ENCODE results near the gene ZNF749. TPM values are rescaled to one million over a fixed set of nuclear protein-coding genes. Genes with fewer than 3 reads are reported as not detected.

The ZNF749 gene
- total and polyA plus RNA-seq, 2 of the 8 experiments (the other 6 are each of a cell fraction or from before 2014, with no cell fraction given) = 15.2 to 24.4 TPM

DNA sequence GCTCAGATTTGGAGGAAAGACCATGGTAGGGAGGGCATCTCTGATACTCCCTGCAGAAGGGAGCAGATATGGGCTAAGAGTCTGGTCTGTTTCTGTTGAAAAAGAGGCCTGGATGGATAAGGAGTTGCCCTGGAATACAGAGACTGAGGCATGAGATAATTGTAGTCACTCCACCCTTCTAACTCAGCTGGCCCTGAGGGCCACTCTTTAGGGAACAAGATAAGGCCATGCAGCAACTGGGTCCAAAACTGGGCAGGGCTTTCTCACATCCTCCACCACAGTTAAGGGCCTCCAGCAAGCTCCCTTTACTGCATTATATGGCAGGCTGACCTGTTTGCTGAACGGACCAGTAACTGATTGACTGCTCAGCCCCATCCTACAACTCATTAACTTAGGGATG, 1.3 kb downstream of the ZNF749 start (continued):
- TF ChIP-seq, protein P1, sequence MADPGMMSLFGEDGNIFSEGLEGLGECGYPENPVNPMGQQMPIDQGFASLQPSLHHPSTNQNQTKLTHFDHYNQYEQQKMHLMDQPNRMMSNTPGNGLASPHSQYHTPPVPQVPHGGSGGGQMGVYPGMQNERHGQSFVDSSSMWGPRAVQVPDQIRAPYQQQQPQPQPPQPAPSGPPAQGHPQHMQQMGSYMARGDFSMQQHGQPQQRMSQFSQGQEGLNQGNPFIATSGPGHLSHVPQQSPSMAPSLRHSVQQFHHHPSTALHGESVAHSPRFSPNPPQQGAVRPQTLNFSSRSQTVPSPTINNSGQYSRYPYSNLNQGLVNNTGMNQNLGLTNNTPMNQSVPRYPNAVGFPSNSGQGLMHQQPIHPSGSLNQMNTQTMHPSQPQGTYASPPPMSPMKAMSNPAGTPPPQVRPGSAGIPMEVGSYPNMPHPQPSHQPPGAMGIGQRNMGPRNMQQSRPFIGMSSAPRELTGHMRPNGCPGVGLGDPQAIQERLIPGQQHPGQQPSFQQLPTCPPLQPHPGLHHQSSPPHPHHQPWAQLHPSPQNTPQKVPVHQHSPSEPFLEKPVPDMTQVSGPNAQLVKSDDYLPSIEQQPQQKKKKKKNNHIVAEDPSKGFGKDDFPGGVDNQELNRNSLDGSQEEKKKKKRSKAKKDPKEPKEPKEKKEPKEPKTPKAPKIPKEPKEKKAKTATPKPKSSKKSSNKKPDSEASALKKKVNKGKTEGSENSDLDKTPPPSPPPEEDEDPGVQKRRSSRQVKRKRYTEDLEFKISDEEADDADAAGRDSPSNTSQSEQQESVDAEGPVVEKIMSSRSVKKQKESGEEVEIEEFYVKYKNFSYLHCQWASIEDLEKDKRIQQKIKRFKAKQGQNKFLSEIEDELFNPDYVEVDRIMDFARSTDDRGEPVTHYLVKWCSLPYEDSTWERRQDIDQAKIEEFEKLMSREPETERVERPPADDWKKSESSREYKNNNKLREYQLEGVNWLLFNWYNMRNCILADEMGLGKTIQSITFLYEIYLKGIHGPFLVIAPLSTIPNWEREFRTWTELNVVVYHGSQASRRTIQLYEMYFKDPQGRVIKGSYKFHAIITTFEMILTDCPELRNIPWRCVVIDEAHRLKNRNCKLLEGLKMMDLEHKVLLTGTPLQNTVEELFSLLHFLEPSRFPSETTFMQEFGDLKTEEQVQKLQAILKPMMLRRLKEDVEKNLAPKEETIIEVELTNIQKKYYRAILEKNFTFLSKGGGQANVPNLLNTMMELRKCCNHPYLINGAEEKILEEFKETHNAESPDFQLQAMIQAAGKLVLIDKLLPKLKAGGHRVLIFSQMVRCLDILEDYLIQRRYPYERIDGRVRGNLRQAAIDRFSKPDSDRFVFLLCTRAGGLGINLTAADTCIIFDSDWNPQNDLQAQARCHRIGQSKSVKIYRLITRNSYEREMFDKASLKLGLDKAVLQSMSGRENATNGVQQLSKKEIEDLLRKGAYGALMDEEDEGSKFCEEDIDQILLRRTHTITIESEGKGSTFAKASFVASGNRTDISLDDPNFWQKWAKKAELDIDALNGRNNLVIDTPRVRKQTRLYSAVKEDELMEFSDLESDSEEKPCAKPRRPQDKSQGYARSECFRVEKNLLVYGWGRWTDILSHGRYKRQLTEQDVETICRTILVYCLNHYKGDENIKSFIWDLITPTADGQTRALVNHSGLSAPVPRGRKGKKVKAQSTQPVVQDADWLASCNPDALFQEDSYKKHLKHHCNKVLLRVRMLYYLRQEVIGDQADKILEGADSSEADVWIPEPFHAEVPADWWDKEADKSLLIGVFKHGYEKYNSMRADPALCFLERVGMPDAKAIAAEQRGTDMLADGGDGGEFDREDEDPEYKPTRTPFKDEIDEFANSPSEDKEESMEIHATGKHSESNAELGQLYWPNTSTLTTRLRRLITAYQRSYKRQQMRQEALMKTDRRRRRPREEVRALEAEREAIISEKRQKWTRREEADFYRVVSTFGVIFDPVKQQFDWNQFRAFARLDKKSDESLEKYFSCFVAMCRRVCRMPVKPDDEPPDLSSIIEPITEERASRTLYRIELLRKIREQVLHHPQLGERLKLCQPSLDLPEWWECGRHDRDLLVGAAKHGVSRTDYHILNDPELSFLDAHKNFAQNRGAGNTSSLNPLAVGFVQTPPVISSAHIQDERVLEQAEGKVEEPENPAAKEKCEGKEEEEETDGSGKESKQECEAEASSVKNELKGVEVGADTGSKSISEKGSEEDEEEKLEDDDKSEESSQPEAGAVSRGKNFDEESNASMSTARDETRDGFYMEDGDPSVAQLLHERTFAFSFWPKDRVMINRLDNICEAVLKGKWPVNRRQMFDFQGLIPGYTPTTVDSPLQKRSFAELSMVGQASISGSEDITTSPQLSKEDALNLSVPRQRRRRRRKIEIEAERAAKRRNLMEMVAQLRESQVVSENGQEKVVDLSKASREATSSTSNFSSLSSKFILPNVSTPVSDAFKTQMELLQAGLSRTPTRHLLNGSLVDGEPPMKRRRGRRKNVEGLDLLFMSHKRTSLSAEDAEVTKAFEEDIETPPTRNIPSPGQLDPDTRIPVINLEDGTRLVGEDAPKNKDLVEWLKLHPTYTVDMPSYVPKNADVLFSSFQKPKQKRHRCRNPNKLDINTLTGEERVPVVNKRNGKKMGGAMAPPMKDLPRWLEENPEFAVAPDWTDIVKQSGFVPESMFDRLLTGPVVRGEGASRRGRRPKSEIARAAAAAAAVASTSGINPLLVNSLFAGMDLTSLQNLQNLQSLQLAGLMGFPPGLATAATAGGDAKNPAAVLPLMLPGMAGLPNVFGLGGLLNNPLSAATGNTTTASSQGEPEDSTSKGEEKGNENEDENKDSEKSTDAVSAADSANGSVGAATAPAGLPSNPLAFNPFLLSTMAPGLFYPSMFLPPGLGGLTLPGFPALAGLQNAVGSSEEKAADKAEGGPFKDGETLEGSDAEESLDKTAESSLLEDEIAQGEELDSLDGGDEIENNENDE (IDR thresholded peaks at IDR 0.05; ENCODE audit: insufficient replicate concordance, low read length) = no peak
